Subcutaneous abdominal adipose tissue (tissue), 5 donors: ENCODE measurements around the gene SLC25A3.
A peak's percentile ranks its signal among the peaks of the same experiment; 100 is the strongest.
"Not testable (repeated sequence)": the region's sequence is repeated elsewhere in the genome, so short reads cannot be mapped to it uniquely, and the experiment has no call there.

Source experiments
- H3K27ac ChIP-seq: one replicate; pipeline ENCODE4 v1.7.0; 2013; ENCODE audit warnings: low read depth, mild to moderate bottlenecking, inconsistent platforms, low read length, moderate library complexity
- H3K27me3 ChIP-seq, 5 donors: one replicate each; pipeline ENCODE4 v1.7.0; 2013; ENCODE audit warnings: low read length in 5 of 5, inconsistent platforms in 1 of 5; ENCODE audit not compliant: control insufficient read depth in 5 of 5, insufficient read depth in 4 of 5
- H3K36me3 ChIP-seq, 5 donors: one replicate each; pipeline ENCODE4 v1.7.0; 2013; ENCODE audit warnings: low read length in 5 of 5; ENCODE audit not compliant: control insufficient read depth in 5 of 5, insufficient read depth in 5 of 5
- H3K4me1 ChIP-seq, 5 donors: one replicate each; pipeline ENCODE4 v1.7.0; 2013; ENCODE audit warnings: low read length in 5 of 5, mild to moderate bottlenecking in 3 of 5, moderate library complexity in 1 of 5; ENCODE audit not compliant: control insufficient read depth in 5 of 5, insufficient read depth in 5 of 5
- H3K4me3 ChIP-seq, 5 donors: one replicate each; pipeline ENCODE4 v1.7.0; 2013; ENCODE audit warnings: low read length in 5 of 5, low read depth in 1 of 5
- H3K9ac ChIP-seq, 5 donors: one replicate each; pipeline ENCODE4 v1.7.0; 2013; ENCODE audit warnings: low read length in 5 of 5, mild to moderate bottlenecking in 4 of 5, moderate library complexity in 3 of 5
- H3K9me3 ChIP-seq, 5 donors: one replicate each; pipeline ENCODE4 v1.7.0; 2013; ENCODE audit warnings: low read length in 5 of 5; ENCODE audit not compliant: control insufficient read depth in 5 of 5
- donor health status: healthy.
- donor health status: healthy.
- donor health status: healthy.
- donor health status: healthy.
- donor health status: healthy.

The SLC25A3 gene

DNA sequence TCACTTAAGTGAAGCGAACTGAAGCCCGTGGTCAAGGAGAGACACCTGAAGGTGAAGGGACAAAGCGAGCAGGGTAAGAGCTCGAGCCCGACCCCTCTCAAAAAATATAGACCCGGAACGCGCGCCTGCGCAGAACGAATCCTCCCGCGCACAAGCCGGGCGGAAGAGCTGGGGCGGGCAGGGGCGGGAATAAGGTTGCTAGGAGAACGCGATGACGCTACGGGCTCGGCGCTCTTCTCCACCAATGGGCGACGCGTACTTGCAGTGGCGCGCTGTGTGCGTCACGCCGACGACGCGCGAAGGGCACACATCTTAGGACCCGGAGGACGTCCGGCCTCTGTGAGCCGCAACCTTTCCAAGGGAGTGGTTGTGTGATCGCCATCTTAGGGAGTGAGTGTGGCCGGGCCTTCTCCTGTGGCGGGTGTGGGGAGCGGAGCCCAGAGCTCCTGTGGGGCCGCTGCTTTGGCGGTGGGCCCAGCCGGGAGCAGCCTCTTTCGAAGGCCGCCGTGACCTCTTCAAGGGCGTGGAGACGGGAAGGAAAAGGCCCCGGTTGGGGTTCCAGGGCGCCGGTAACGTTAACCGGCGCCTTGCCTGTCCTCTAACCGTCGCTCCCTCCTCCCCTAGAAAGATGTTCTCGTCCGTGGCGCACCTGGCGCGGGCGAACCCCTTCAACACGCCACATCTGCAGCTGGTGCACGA lies at the start of gene SLC25A3:
Gene SLC25A3 (plus strand): TSS at position 336 of the 699 bp plus-strand sequence. CDS start 293 bp downstream, at position 629.
- peak within 1 kb of the TSS; percentile 87 to 98 (median 94) for H3K4me3 ChIP-seq
- H3K4me1 ChIP-seq = peaks cover 0 to 29% (median 25%) of the 10 kb centered on the region in 5 donors
- peaks cover 8 to 19% (median 19%) of the 10 kb centered on the region in 5 donors for H3K36me3 ChIP-seq
- H3K9ac ChIP-seq = peak within 1 kb of the TSS; percentile 97 to 100 (median 99)
- no peaks in the 10 kb centered on the region for H3K27me3 ChIP-seq
- H3K27ac ChIP-seq = peak within 1 kb of the TSS; percentile 98
- H3K9me3 ChIP-seq = no peaks in the 10 kb centered on the region

DNA sequence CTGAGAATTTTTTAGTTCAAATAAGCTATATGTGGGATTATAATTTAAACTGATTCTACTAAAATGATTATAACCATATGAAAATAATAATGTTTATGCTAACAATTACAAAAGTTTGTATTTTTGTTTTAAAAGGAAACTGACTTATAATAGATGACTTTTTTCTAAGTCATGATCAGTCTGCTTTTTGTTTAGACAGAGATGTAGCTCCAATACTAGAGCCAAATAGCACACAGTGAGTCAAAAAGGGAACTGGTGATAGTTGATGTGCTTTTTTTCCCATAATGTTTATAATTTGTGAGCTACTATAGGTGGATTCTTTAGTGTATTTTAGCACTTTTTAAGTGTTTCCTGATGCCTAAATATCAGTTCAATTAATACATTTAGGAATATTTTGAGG lies 49.8 kb upstream of the SLC25A3 start:
- Histone ChIP-seq H3K9ac (no peak overlapping the region), H3K27ac (no peak overlapping the region), H3K4me1 (no peaks in the 10 kb centered on the region), H3K36me3 (peaks cover 6 to 21% (median 11%) of the 10 kb centered on the region in 5 donors), H3K4me3 (no peak overlapping the region), H3K9me3 (no peaks in the 10 kb centered on the region), H3K27me3 (no peaks in the 10 kb centered on the region)

DNA sequence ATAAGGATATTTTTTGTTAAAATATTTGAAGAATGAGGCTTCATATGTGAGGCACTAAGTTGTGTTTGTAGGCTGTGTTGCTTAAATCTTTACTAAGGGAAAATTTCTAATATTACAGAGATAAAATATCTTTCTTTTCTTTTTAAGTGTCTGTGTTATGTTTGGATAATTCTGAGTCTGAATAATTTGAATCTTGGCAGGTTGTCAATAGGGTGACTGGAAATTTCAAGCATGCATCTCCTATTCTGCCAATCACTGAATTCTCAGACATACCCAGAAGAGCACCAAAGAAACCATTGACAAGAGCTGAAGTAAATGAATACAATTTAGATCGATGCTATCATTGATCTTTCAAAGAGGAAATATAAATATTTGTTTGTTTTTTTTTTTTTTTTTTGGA lies 48.7 kb upstream of the SLC25A3 start:
- H3K9ac ChIP-seq = no peak overlapping the region
- H3K36me3 ChIP-seq = peaks cover 6 to 21% (median 11%) of the 10 kb centered on the region in 5 donors
- H3K9me3 ChIP-seq = no peaks in the 10 kb centered on the region
- no peaks in the 10 kb centered on the region for H3K4me1 ChIP-seq
- H3K4me3 ChIP-seq = no peak overlapping the region
- H3K27ac ChIP-seq = no peak overlapping the region
- H3K27me3 ChIP-seq = no peaks in the 10 kb centered on the region

DNA sequence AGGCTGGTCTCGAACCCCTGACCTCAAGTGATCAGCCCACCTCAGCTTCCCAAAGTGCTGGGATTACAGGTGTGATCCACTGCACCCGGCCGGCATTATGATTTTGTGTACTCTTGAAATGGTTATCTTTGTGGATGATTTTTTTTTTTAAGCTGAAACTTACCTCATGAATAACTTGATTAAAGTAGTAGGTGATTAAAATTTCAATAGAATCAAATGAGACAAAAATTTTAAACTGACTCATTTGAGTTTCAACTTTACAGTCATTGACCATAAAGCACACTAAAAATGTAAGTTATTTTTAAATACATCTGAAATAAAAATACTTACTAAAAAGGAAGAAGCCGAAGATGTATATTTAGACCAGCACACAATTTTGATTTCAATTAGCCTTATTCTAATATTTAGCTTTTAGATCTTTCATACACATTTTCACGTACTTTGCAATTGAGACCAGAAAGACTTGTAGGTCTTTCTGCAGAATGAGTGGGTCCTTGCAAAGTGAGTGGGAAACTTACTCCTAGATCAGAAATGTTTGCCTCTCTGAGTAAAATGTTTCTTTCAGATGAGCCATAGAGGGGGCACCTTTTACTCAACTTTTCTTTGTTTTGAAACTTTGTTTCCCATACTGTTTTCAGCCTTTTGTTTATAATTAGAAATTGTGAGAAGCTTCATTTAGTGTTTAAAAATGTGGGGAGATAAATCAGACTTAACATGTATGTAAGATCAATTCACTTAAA lies 43.9 kb upstream of the SLC25A3 start:
- no peaks in the 10 kb centered on the region for H3K4me1 ChIP-seq
- H3K4me3 ChIP-seq = no peak overlapping the region
- H3K27ac ChIP-seq = no peak overlapping the region
- H3K9me3 ChIP-seq = no peaks in the 10 kb centered on the region
- H3K27me3 ChIP-seq = no peaks in the 10 kb centered on the region
- peaks cover 8 to 18% (median 14%) of the 10 kb centered on the region in 5 donors for H3K36me3 ChIP-seq
- H3K9ac ChIP-seq = no peak overlapping the region

DNA sequence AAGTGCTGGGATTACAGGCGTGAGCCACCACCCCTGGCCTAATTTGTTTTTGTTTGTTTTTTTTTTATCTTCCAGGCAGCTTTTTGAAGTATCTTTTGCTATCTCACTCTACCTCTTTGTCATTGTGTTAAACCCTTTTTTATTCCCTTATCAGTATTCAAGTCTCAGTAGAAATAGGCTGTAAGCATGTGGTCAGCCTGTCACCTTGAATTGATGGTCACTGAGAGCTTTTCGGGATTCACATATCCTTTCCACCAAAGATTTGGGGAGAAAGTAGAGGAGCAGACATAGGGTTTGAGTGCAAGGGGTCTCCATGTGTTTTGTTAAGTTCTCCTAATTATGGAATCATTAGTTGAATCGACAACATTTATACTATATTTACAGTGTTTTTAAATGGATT lies 41.7 kb upstream of the SLC25A3 start:
- no peaks in the 10 kb centered on the region for H3K9me3 ChIP-seq
- no peak overlapping the region for H3K9ac ChIP-seq
- no peaks in the 10 kb centered on the region for H3K4me1 ChIP-seq
- H3K27me3 ChIP-seq = no peaks in the 10 kb centered on the region
- no peak overlapping the region for H3K27ac ChIP-seq
- H3K36me3 ChIP-seq = peaks cover 6 to 15% (median 12%) of the 10 kb centered on the region in 5 donors
- H3K4me3 ChIP-seq = no peak overlapping the region

DNA sequence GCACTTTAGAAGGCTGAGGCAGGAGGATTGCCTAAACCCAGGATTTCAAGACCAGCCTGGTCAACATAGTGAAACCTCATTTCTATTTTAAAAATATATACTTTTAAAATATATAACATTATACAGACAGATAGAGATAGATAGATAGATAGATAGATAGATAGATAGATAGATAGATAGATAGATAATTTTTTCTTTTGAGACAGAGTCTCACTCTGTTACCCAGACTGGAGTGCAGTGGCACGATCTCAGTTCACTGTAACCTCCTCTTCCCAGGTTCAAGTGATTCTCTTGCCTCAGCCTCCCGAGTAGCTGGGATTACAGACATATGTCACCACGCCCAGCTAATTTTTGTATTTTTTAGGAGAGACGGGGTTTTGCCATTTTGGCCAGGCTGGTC lies 35.4 kb upstream of the SLC25A3 start:
- H3K9me3 ChIP-seq, H3K36me3 ChIP-seq, H3K9ac ChIP-seq, H3K4me3 ChIP-seq, H3K4me1 ChIP-seq, H3K27ac ChIP-seq, H3K27me3 ChIP-seq: not testable (repeated sequence)

DNA sequence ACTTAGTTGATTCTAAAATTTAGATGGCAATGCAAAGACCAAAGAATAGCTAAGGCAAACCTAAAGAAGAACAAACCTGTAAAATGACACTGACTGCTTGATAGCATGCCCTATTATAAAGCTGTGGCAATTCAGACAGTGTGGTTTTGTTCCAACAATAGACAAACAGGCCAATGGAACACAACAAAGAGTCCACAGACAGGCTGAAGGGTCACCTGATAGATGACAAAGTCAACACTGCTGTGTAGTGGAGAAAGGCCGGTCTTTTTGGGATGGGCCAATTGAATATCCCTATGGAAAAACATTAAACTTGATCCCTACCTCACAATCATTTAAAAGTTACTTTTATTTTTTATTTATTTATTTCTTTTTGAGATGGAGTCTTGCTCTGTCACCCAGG lies 33.8 kb upstream of the SLC25A3 start:
- Histone ChIP-seq H3K27ac (no peak overlapping the region), H3K27me3 (no peaks in the 10 kb centered on the region), H3K9me3 (no peaks in the 10 kb centered on the region), H3K36me3 (no peaks in the 10 kb centered on the region), H3K4me1 (no peaks in the 10 kb centered on the region), H3K4me3 (no peak overlapping the region), H3K9ac (no peak overlapping the region)

DNA sequence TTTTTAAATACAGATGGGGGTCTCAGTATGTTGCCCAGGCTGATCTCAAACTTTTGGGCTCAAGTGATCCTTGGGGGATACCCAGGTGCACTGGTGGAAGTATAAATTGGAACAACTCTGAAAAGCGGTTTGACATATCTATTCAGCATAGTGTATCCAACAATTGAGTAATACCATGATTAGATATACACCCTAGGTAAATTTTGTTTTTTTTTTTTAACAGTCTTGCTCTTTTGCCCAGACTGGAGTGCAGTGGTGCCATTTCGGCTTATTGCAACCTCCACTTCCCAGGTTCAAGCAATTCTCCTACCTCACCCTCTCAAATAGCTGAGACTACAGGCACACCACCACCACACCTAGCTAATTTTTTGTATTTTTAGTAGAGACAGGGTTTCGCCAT lies 31.6 kb upstream of the SLC25A3 start:
- H3K27me3 ChIP-seq = no peaks in the 10 kb centered on the region
- peaks cover 0 to 4% (median 0%) of the 10 kb centered on the region in 5 donors for H3K4me1 ChIP-seq
- no peaks in the 10 kb centered on the region for H3K9me3 ChIP-seq
- no peak overlapping the region for H3K27ac ChIP-seq
- H3K4me3 ChIP-seq = no peak overlapping the region
- H3K36me3 ChIP-seq = no peaks in the 10 kb centered on the region
- no peak overlapping the region for H3K9ac ChIP-seq

DNA sequence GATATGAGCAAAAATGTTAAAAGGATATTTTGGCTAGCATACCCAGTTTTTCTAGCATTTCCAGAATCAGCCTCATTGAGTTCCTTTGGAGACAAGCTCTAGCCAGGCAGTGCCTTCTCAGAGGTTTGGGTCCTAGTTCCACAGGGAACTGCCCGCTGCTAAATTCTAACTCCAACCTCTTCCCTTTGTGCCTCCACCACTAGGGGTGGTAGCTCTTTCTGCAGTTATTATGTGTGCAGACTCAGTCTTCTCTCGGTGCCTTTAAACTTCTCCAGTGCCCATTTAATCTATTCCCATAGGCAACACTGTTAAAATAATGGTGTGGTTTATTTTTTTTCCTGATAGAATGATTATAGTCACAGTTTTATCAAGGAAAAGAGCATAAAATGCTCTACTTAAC lies 21.5 kb upstream of the SLC25A3 start:
- Histone ChIP-seq H3K9ac (no peak overlapping the region), H3K9me3 (no peaks in the 10 kb centered on the region), H3K27me3 (no peaks in the 10 kb centered on the region), H3K36me3 (no peaks in the 10 kb centered on the region), H3K4me1 (peaks cover 0 to under 1% (median 0%) of the 10 kb centered on the region in 5 donors), H3K4me3 (no peak overlapping the region), H3K27ac (no peak overlapping the region)

DNA sequence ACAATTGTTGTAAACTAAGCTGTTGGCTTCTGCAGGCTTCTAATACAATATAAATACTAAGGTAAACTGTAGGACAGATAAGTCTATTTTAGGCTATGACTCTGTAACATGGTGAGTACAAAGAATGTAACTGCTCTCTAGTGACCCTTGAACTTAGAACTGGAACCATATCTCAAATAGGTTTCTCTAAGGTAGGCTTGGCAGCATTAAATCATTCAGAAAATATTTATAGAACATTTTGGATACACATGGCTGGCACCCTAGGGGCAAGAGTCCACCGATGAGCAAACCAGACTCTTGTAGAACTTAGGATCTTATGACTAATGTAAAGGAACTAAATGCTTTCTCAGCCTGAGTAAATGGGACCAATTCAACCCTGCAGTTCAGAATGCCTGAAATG lies 19.4 kb upstream of the SLC25A3 start:
- Histone ChIP-seq H3K4me1 (no peaks in the 10 kb centered on the region), H3K4me3 (no peak overlapping the region), H3K27me3 (no peaks in the 10 kb centered on the region), H3K36me3 (no peaks in the 10 kb centered on the region), H3K27ac (no peak overlapping the region), H3K9me3 (no peaks in the 10 kb centered on the region), H3K9ac (no peak overlapping the region)
